SIG-M5 treated with dmso at 0.1 percent for 504 hours (cell line): ENCODE results near the gene GALT.
A peak's percentile ranks its signal among the peaks of the same experiment; 100 is the strongest.

Experiments
- DNase-seq: peaks from one replicate; lab custom pipeline; 2025; ENCODE audit not compliant: unreplicated experiment; lab: John Stamatoyannopoulos, UW

Gene GALT

GRCh38 chr9:34651876-34652601, 5.6 kb downstream of the GALT start, which contains the start of gene IL11RA:
Gene IL11RA, plus strand, starts transcription at chr9:34652185. Its CDS starts 3,033 bp downstream, at chr9:34655218.
- no peak for DNase-seq

GRCh38 chr9:34652602-34653000, 6.1 kb downstream of the GALT start:
- no peak for DNase-seq

- no peak for DNase-seq
Measured at GRCh38 chr9:34653151-34654072, 6.9 kb downstream of the GALT start.

GRCh38 chr9:34654323-34655051, 8.0 kb downstream of the GALT start:
- DNase-seq = no peak

- DNase-seq = no peak
Measured at GRCh38 chr9:34655394-34655793, 8.9 kb downstream of the GALT start.

GRCh38 chr9:34656992-34657391, 10.5 kb downstream of the GALT start:
- DNase-seq = no peak

GRCh38 chr9:34658461-34658860, 12.0 kb downstream of the GALT start:
- no peak for DNase-seq

- DNase-seq = no peak
Measured at GRCh38 chr9:34659592-34660253, 13.2 kb downstream of the GALT start.

GRCh38 chr9:34662526-34663302, 16.2 kb downstream of the GALT start, which contains the start of gene CCL27:
Gene CCL27, minus strand, starts transcription at chr9:34662657. Its CDS starts 24 bp downstream, at chr9:34662633.
- no peak for DNase-seq

- DNase-seq = no peak
Measured at GRCh38 chr9:34663303-34663605, 16.8 kb downstream of the GALT start.

- peak; percentile 80 for DNase-seq
Measured at GRCh38 chr9:34664281-34665066, 18.0 kb downstream of the GALT start.

- no peak for DNase-seq
Measured at GRCh38 chr9:34665067-34665380, 18.5 kb downstream of the GALT start.

- DNase-seq = peak; percentile 89
Measured at GRCh38 chr9:34665381-34666250, 19.1 kb downstream of the GALT start.

GRCh38 chr9:34669809-34670562, 23.5 kb downstream of the GALT start:
- DNase-seq = no peak

- DNase-seq = no peak
Measured at GRCh38 chr9:34671307-34671706, 24.8 kb downstream of the GALT start.

- DNase-seq = no peak
Measured at GRCh38 chr9:34674440-34674839, 28.0 kb downstream of the GALT start.

- DNase-seq = peak; percentile 80
Measured at GRCh38 chr9:34675048-34675714, 28.7 kb downstream of the GALT start.
